ENCODE results near the gene EIF5A.

Gene EIF5A

GRCh38 chr17:7284911-7285310 is 22.5 kb upstream of the EIF5A start:
- in situ Hi-C loops (cut with MboI; ENCODE audit: low sequenced_read_pairs), result no loop called here

- in situ Hi-C loops (cut with MboI; ENCODE audit: low sequenced_read_pairs), result no loop called here
Measured at GRCh38 chr17:7285679-7286078, 21.7 kb upstream of the EIF5A start.

GRCh38 chr17:7289256-7290032 is 18.0 kb upstream of the EIF5A start:
- in situ Hi-C loops (cut with MboI; ENCODE audit: low sequenced_read_pairs), result no loop called here

GRCh38 chr17:7290166-7290565 is 17.3 kb upstream of the EIF5A start:
- in situ Hi-C loops (cut with MboI; ENCODE audit: low sequenced_read_pairs), result no loop called here

GRCh38 chr17:7290685-7291084 is 16.7 kb upstream of the EIF5A start:
- in situ Hi-C loops (cut with MboI; ENCODE audit: low sequenced_read_pairs), result no loop called here

- in situ Hi-C loops (cut with MboI; ENCODE audit: low sequenced_read_pairs), result no loop called here
Measured at GRCh38 chr17:7292194-7292593, 15.2 kb upstream of the EIF5A start.

GRCh38 chr17:7292729-7293128 is 14.7 kb upstream of the EIF5A start:
- in situ Hi-C loops (cut with MboI; ENCODE audit: low sequenced_read_pairs), result no loop called here

- in situ Hi-C loops (cut with MboI; ENCODE audit: low sequenced_read_pairs), result no loop called here
Measured at GRCh38 chr17:7293159-7293558, 14.3 kb upstream of the EIF5A start.

- in situ Hi-C loops (cut with MboI; ENCODE audit: low sequenced_read_pairs), result no loop called here
Measured at GRCh38 chr17:7293816-7294613, 13.4 kb upstream of the EIF5A start.

- in situ Hi-C loops (cut with MboI; ENCODE audit: low sequenced_read_pairs), result no loop called here
Measured at GRCh38 chr17:7294614-7295153, 12.7 kb upstream of the EIF5A start, which contains the start of gene YBX2. TSS of gene YBX2 (minus strand) at chr17:7294639. CDS start at chr17:7294500, 139 bp downstream.

GRCh38 chr17:7295230-7296180 is 11.9 kb upstream of the EIF5A start:
- in situ Hi-C loops (cut with MboI; ENCODE audit: low sequenced_read_pairs), result no loop called here

- in situ Hi-C loops (cut with MboI; ENCODE audit: low sequenced_read_pairs), result no loop called here
Measured at GRCh38 chr17:7296189-7296861, 11.1 kb upstream of the EIF5A start.

GRCh38 chr17:7304179-7304578 is 3.2 kb upstream of the EIF5A start:
- in situ Hi-C loops (cut with MboI; ENCODE audit: low sequenced_read_pairs), result no loop called here

- in situ Hi-C loops (cut with MboI; ENCODE audit: low sequenced_read_pairs), result no loop called here
Measured at GRCh38 chr17:7307686-7308624, 527 bp downstream of the EIF5A start.

GRCh38 chr17:7308625-7309433 is 1.4 kb downstream of the EIF5A start:
- in situ Hi-C loops (cut with MboI; ENCODE audit: low sequenced_read_pairs), result no loop called here

GRCh38 chr17:7309628-7310027 is 2.2 kb downstream of the EIF5A start:
- in situ Hi-C loops (cut with MboI; ENCODE audit: low sequenced_read_pairs), result no loop called here

GRCh38 chr17:7311110-7311705 is 3.8 kb downstream of the EIF5A start:
- in situ Hi-C loops (cut with MboI; ENCODE audit: low sequenced_read_pairs), result no loop called here

Measured in hTERT RPE-1 (cell line).